ENCODE results near the gene FCN1. TPM values are rescaled to one million over a fixed set of nuclear protein-coding genes. Genes with fewer than 3 reads are reported as not detected.

FCN1 gene
- total RNA-seq, 1 donor: not detected

- no peak overlapping the region for H3K4me3 ChIP-seq (ENCODE audit: low read depth, low read length)
- no peak for DNase-seq (ENCODE audit: low read depth)
- TF ChIP-seq CTCF (IDR thresholded peaks at IDR 0.05; ENCODE audit: insufficient read depth, low read depth, low read length): no peak
Observed at GRCh38 chr9:134869554-134870300, 48.0 kb downstream of the FCN1 start.

GRCh38 chr9:134868751-134869553 is 48.8 kb downstream of the FCN1 start:
- no peak for TF ChIP-seq CTCF (IDR thresholded peaks at IDR 0.05; ENCODE audit: insufficient read depth, low read depth, low read length)
- H3K4me3 ChIP-seq (ENCODE audit: low read depth, low read length): no peak overlapping the region
- no peak for DNase-seq (ENCODE audit: low read depth)

- no peak overlapping the region for H3K4me3 ChIP-seq (ENCODE audit: low read depth, low read length)
- TF ChIP-seq CTCF (IDR thresholded peaks at IDR 0.05; ENCODE audit: insufficient read depth, low read depth, low read length): no peak
- DNase-seq (ENCODE audit: low read depth): no peak
Observed at GRCh38 chr9:134867917-134868750, 49.6 kb downstream of the FCN1 start.

GRCh38 chr9:134864821-134865190 is 52.9 kb downstream of the FCN1 start:
- H3K4me3 ChIP-seq (ENCODE audit: low read depth, low read length): no peak overlapping the region
- TF ChIP-seq CTCF (IDR thresholded peaks at IDR 0.05; ENCODE audit: insufficient read depth, low read depth, low read length): no peak
- no peak for DNase-seq (ENCODE audit: low read depth)

- TF ChIP-seq CTCF (IDR thresholded peaks at IDR 0.05; ENCODE audit: insufficient read depth, low read depth, low read length): no peak
- no peak for DNase-seq (ENCODE audit: low read depth)
- H3K4me3 ChIP-seq (ENCODE audit: low read depth, low read length): no peak overlapping the region
Observed at GRCh38 chr9:134863941-134864820, 53.5 kb downstream of the FCN1 start.

All from fibroblast of villous mesenchyme (primary cell).